Tibial nerve (tissue), 4 donors: ENCODE data around the gene JAKMIP1. TPM values are rescaled to one million over a fixed set of nuclear protein-coding genes. Genes with fewer than 3 reads are reported as not detected.

ENCODE experiments used
- DNase-seq, 2 donors: peaks; one replicate each; pipeline ENCODE4 v3.0.0-alpha.2; 2019; ENCODE audit warnings: low spot score in 2 of 2
- H3K27ac ChIP-seq, 4 donors: fragments of 200-600 bp; sonication (generic) in 3 of 4; one replicate each; pipeline ENCODE4 v1.5.1; 2017 to 2019; ENCODE audit warnings: mild to moderate bottlenecking in 1 of 4
- H3K27me3 ChIP-seq, 2 donors: fragments of 200-600 bp; sonication (generic) in 1 of 2; one replicate each; pipeline versions ENCODE4 v1.5.1 to v1.6.0; 2017 to 2019
- H3K36me3 ChIP-seq, 3 donors: fragments of 200-600 bp; sonication (generic); one replicate each; pipeline ENCODE4 v1.5.1; 2018 to 2019
- H3K4me1 ChIP-seq, 4 donors: fragments of 200-600 bp; sonication (generic) in 3 of 4; one replicate each; pipeline ENCODE4 v1.5.1; 2017 to 2019
- H3K4me3 ChIP-seq, 4 donors: fragments of 200-600 bp; sonication (generic) in 3 of 4; one replicate each; pipeline ENCODE4 v1.5.1; 2017 to 2019; ENCODE audit warnings: mild to moderate bottlenecking in 1 of 4, moderate library complexity in 1 of 4
- H3K9me3 ChIP-seq, 4 donors: fragments of 200-600 bp; sonication (generic) in 3 of 4; one replicate each; pipeline ENCODE4 v1.5.1; 2017 to 2019
- EP300 ChIP-seq, 2 donors: sonication (generic); formaldehyde crosslinking; IDR thresholded peaks; one replicate each; pipeline ENCODE4 v1.6.1; 2017; ENCODE audit warnings: antibody characterized with exemption in 2 of 2, mild to moderate bottlenecking in 1 of 2
- POLR2A ChIP-seq, 2 donors: fragments of 450-650 bp; IDR thresholded peaks; one replicate each; pipeline ENCODE4 v1.6.1; 2017; ENCODE audit warnings: antibody characterized with exemption in 2 of 2, mild to moderate bottlenecking in 2 of 2, moderate library complexity in 2 of 2
- WGBS, 2 donors: methylation state at CpG; one replicate each; pipeline ENCODE4 v1.1.5; 2018; 5-methylcytosine and 5-hydroxymethylcytosine counted together
- total RNA-seq, 4 donors: library from RNA; depleted of rRNA; stranded (reverse); fragments of >200 nt; gene quantifications; one replicate each; pipeline ENCODE4 v1.1.0, GENCODE V29; 2016
- TF ChIP-seq, protein P1 (sequence below), 5 experiments: fragments of 200-600 bp in 3 of 5; fragments of 450-650 bp in 2 of 5; sonication (generic) in 3 of 5; IDR thresholded peaks; one replicate each; pipeline ENCODE4 v1.5.1; 2016 to 2019; ENCODE audit warnings: antibody characterized with exemption in 5 of 5, mild to moderate bottlenecking in 3 of 5, moderate library complexity in 2 of 5

JAKMIP1 gene
- total RNA-seq, 4 donors from 2014 or later, result 0.30 to 2.5 (median 1.2) TPM

DNA sequence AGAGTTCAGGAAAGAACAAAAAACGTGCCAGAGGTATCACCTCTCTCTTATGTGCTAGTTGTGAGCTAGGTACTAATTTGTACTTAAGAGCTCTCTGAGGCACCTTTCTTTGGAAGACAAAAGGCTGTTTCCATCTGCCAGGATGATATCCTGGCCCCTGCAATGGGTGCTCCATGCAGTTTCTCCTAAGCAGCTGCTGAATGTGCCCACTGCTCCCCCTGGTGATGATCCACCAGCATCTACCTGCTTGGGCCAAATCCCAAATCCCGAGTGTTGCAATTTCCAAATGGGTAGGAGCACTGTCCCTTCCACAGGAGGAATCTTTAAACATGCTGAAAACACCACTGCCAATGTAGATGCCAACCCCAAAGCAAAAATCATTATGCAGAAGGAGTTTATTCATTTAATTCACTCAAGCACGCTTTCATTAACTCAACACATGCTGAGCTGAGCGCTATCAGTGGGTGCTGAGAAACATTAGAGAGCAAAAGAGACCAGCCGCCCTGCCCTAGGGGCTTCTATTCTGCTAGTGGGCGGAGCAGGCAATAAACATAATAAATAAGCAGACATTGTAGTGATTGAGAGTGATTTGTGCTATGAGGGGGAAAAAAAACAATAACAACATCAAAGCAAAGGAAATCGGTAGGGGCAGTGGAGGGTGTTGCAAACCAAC is 112.5 kb downstream of the JAKMIP1 start:
- Histone ChIP-seq H3K27ac (no peak overlapping the region), H3K4me1 (no peaks in the 10 kb centered on the region), H3K36me3 (no peaks in the 10 kb centered on the region), H3K4me3 (no peak overlapping the region), H3K9me3 (no peaks in the 10 kb centered on the region), H3K27me3 (no peaks in the 10 kb centered on the region)
- no peak for DNase-seq
- 44 to 48% methylated on average over 7 of the region's 7 CpGs for WGBS, 2 donors
- TF ChIP-seq, protein P1, sequence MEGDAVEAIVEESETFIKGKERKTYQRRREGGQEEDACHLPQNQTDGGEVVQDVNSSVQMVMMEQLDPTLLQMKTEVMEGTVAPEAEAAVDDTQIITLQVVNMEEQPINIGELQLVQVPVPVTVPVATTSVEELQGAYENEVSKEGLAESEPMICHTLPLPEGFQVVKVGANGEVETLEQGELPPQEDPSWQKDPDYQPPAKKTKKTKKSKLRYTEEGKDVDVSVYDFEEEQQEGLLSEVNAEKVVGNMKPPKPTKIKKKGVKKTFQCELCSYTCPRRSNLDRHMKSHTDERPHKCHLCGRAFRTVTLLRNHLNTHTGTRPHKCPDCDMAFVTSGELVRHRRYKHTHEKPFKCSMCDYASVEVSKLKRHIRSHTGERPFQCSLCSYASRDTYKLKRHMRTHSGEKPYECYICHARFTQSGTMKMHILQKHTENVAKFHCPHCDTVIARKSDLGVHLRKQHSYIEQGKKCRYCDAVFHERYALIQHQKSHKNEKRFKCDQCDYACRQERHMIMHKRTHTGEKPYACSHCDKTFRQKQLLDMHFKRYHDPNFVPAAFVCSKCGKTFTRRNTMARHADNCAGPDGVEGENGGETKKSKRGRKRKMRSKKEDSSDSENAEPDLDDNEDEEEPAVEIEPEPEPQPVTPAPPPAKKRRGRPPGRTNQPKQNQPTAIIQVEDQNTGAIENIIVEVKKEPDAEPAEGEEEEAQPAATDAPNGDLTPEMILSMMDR (IDR thresholded peaks at IDR 0.05), result peak in 2 of 5 experiments; percentile 7 to 9
- no peak for TF ChIP-seq POLR2A (IDR thresholded peaks at IDR 0.05)

DNA sequence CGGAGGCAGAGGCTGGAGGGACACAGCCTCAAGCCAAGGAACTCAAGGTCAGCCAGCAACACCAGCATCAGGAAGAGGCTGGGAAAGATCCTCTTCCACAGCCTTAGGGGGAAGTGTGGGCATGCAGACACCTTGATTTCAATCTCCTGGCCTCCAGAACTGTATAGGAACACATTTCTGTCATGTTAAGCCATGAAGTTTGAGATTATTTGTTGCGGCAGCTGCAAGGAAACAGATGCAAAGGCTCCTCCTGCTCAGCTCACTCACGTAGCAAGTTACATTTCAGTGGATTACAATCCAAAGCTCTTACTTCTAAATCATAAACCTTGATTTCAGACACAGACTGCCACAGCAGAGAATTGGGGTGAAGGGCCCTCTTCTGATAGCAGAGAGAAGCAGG is 113.5 kb downstream of the JAKMIP1 start:
- TF ChIP-seq, protein P1 (IDR thresholded peaks at IDR 0.05), result no peak
- TF ChIP-seq EP300 (IDR thresholded peaks at IDR 0.05), result no peak
- no peak overlapping the region for H3K27ac ChIP-seq
- H3K4me3 ChIP-seq, result no peak overlapping the region
- H3K9me3 ChIP-seq, result no peaks in the 10 kb centered on the region
- 86 to 91% methylated on average over 3 of the region's 3 CpGs for WGBS, 2 donors
- no peak for DNase-seq
- H3K4me1 ChIP-seq, result no peaks in the 10 kb centered on the region
- H3K36me3 ChIP-seq, result no peaks in the 10 kb centered on the region
- H3K27me3 ChIP-seq, result no peaks in the 10 kb centered on the region

GRCh38 chr4:6085691-6086628 is 114.4 kb downstream of the JAKMIP1 start:
- WGBS, 2 donors, result 66 to 72% methylated on average over 18 of the region's 18 CpGs

GRCh38 chr4:6085028-6085690 is 115.2 kb downstream of the JAKMIP1 start:
- no peak for DNase-seq
- Histone ChIP-seq H3K9me3 (no peaks in the 10 kb centered on the region), H3K4me1 (no peaks in the 10 kb centered on the region), H3K27me3 (no peaks in the 10 kb centered on the region), H3K27ac (no peak overlapping the region), H3K4me3 (no peak overlapping the region), H3K36me3 (no peaks in the 10 kb centered on the region)
- 86 to 89% methylated on average over 15 to 16 of the region's 16 CpGs for WGBS, 2 donors
- TF ChIP-seq, protein P1 (IDR thresholded peaks at IDR 0.05), result no peak
- no peak for TF ChIP-seq POLR2A (IDR thresholded peaks at IDR 0.05)

More at GRCh38 chr4:6085691-6086628, 114.4 kb downstream of the JAKMIP1 start:
- Histone ChIP-seq H3K4me3 (no peak overlapping the region), H3K27me3 (no peaks in the 10 kb centered on the region), H3K36me3 (no peaks in the 10 kb centered on the region), H3K27ac (no peak overlapping the region), H3K4me1 (no peaks in the 10 kb centered on the region), H3K9me3 (no peaks in the 10 kb centered on the region)
- TF ChIP-seq, protein P1 (IDR thresholded peaks at IDR 0.05), result no peak
- no peak for TF ChIP-seq POLR2A (IDR thresholded peaks at IDR 0.05)
- no peak for TF ChIP-seq EP300 (IDR thresholded peaks at IDR 0.05)
- DNase-seq, result no peak
